GM19193 (cell line): ENCODE data around the gene SIGLEC6.

Experiments
- POLR2A ChIP-seq: IDR thresholded peaks from 4 replicates; pipeline ENCODE4 v1.6.1; 2011; ENCODE audit not compliant: insufficient read depth, insufficient read length; ENCODE audit errors: extremely low read depth

SIGLEC6 gene

DNA sequence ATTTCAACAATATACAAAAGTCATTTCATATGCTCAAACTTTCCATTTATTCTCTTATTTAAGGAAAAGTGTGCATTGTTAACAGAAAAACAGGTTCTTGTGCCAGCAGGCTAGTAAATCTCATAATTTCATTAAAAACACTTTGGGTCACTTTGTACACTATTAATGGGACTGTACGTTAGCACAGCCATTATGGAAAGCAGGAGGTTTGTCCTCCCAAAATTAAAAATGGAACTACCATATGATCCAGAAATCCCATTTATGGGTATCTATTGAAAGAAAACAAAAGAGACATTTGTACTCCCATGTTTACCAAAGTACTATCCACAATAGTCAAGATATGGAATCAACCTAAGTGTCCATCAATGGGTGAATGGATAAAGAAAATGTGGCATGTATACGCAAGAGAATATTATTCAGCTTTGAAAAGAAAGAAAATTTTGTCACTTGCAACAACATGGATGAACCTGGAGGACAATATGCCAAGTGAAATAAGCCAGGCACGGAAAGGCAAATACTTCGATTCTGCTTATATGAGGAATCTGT lies 8.4 kb upstream of the SIGLEC6 start:
- TF ChIP-seq POLR2A: no peak

DNA sequence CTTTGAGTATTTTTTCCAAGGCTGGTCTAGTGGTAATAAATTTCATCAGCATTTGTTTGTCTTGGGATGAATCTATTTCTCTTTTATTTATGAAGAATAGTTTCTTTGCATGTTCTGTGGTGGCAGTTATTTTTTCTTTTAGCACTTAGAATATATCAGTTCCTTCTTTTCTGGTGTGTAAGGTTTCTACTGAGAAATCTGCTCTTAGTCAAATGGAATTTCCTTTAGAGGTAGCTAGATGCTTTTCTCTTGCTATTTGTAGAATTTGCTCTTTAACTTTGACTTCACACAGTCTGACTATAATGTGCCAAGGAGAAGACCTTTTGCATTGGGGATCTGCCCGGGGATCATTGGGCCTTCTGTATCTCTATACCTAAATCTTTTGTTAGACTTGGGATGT lies 4.1 kb upstream of the SIGLEC6 start:
- TF ChIP-seq POLR2A: no peak

DNA sequence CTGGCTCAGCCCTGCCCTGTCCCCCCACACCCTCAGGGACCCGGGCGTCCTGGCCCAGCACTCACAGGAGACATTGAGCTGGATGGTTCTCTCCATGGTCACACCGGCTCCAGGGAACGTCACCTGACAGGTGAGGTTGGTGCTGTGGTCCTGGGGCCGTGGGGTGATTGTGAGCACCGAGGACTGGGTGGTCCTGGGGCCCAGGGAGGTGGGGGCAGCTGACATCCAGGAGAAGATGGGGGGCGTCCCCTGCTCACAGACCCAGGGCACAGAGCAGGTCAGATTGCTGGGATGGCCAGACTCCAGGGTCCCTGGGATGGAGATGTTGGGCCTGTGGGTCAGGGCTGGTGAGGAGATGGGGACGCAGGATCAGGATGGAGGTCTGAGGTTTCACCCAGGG lies 854 bp downstream of the SIGLEC6 start:
- no peak for TF ChIP-seq POLR2A

DNA sequence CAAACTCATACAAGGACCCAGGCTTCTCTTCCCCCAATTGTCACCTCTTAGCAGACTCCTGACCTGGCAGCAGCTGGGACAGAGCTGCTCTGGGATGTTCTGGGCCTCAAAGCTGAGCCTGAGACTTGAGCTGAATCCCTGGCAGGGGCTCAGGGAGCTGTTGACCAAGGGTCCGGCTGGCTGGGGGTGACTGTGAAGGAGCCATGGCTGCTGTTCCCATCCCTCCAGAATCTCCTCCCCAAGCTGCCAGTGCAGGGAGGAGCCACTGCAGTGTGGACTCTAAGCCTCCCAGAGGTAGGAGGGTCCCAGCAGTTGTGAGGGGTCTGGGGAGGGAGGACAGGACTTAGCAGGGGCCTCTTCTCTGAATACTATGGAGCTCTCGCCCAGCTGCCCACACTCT lies 2.2 kb downstream of the SIGLEC6 start:
- TF ChIP-seq POLR2A: no peak

DNA sequence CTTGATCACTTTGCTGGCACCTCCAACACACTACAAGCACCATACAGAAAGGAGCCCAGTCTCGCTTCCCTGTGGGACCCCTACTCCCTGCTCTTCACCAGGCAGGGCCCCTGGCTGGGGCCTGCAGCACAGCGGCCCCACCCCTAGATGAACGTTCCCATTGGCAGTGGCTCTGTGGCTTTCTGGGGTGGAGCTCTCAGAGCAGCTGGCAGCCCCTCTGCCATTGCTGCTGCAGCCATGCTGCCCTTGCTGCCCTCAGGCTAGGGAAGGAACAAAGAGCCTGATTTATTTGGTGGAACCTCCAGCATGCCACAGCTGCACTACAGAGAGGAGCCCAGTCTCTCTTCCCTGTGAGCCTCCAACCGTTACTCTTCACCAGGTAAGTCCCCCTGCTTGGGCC lies 5.8 kb downstream of the SIGLEC6 start:
- TF ChIP-seq POLR2A: no peak

DNA sequence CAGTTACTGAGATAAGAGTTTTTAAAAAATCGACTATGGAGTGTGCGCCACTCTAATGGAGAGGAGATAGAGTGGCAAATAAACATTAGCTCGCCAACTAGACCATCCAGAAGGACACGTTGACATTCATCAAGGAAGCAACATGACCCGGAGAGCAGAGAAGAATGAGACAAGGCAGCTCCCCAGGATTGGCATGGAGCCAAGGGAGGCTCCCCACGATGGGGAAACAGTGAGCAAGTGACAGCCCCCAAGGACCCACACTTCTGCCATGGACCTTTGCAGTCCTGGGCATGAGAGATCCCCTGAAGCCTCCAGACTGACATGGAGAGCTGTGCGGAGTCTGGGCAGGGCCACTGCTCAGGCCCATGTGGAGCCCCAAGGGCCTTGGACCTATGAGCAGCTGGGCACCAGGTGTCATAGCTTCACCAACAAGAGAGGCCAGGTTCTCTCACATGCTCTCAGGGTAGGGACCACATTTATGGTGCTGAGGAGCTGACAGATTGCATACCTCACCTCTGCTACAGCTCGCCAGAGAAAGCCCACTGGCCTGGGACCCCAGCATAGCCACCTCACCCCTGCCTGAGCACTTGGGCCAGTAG lies 6.7 kb downstream of the SIGLEC6 start:
- no peak for TF ChIP-seq POLR2A

DNA sequence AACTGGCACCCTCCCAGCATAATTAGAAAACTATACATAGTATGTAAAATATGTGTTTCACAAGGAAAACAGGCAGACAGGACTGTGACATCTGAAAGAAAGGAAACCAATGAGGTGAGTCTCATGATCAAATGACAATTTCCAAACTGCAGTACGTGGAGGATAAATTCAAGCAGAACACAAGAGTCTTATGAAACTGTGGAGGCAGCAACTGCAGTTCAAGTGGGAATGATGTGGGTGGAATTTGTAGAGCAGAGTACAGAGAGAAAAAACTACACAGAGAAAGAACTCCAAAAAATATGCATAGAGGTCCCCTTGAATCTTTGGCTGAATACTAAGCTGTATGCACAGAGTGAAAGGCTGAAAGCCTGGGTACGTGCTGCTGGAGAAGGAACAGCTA lies 9.7 kb downstream of the SIGLEC6 start:
- TF ChIP-seq POLR2A: no peak

DNA sequence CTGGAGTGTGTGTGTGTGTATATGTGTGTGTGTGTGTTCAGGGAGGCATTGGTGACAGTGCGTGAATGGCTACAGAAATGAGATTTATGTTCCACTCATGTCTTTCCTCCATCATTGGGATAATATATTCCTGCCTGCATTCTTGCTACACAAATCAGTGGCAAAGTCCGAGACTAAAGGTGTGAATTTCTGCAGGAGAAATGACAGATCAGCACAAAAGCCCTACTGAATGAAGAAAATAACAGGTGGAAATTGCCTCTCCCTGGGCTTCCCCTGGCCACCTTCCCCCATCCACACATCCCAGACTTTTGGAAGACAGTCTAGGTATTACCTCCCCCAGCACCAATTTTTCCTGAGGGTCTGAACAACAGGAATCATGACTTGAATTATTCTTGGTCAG lies 10.1 kb downstream of the SIGLEC6 start:
- no peak for TF ChIP-seq POLR2A

DNA sequence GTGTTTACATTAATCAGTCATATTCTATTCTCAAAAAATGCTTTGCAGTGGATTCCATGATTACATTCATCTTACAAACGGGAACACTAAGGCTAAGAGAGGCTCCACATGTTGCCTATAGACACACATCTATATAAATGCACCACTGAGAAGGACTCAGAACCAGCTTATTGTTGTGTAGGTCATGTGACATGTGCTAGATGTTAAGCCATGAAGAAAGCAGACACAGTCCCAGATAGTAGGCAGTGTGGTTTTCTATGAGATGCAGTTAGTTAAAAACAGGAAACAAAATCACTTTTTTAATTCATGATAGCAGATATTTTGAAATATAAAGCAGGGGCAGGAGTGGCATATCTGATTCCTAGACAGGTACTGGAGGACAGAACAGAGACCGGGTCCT lies 10.7 kb downstream of the SIGLEC6 start:
- no peak for TF ChIP-seq POLR2A

DNA sequence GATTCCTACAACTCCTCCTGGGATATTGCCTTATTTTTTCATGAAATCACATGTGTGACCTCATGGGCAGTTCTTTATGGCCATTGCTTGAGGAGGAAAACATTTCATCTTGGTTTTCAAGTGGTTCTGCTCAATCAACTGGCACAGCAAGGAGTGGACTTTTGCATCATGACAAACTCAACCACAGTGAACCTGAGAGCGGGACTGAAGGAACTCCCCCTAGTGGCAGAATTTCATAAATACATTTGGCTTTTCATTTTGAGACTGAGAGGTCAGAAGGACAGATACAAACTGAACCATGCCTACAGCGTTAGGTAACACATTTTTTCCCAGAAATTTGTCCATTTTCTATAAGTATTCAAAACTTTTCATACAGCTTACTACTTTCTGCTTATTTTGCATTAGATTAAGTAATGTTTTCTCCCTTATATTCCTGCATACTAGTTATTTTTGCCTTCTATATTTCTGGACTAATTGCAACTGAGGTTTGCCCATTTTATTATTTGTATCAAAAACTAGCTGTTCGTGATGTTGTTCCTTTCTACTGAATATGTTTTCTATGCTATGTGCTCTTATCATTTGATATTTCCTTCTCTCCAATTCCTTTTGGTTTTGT lies 16.5 kb downstream of the SIGLEC6 start:
- TF ChIP-seq POLR2A: no peak

DNA sequence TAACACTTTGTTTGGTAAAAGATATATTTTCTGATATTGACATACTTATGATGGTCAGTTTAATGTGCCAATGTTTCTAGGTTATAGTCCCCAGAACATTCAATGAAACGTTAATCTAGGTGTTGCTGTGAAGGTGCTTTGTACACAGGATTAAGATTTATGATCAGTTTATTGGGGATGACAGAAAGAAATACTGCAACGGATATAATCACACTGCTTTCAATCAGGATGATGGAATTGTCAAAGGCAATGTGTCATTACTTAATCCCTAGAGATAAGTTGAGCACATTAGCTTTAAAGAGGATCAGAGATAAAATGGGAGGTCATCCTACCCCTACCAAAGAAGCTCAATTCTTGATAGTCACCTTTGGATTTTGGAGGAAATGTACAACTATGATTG lies 17.5 kb downstream of the SIGLEC6 start:
- no peak for TF ChIP-seq POLR2A

DNA sequence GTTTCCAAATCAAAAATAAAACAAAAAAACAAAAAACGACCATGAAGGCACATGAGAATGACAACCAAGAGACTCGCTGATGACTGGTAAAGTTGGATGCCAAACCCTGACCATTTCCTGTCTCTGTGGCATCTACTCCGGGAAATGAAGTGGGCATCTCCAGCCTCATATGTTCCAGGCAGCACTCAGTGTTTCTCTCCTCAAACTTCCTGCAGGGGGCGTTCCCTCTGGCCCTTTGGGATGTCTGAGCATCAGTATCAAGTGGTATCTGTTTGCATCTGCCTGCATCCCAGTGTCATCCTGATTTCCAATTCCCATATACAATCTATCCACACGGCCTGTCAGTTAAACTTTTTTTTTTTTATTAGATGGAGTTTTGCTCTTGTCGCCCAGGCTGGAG lies 20.1 kb downstream of the SIGLEC6 start:
- TF ChIP-seq POLR2A: no peak

DNA sequence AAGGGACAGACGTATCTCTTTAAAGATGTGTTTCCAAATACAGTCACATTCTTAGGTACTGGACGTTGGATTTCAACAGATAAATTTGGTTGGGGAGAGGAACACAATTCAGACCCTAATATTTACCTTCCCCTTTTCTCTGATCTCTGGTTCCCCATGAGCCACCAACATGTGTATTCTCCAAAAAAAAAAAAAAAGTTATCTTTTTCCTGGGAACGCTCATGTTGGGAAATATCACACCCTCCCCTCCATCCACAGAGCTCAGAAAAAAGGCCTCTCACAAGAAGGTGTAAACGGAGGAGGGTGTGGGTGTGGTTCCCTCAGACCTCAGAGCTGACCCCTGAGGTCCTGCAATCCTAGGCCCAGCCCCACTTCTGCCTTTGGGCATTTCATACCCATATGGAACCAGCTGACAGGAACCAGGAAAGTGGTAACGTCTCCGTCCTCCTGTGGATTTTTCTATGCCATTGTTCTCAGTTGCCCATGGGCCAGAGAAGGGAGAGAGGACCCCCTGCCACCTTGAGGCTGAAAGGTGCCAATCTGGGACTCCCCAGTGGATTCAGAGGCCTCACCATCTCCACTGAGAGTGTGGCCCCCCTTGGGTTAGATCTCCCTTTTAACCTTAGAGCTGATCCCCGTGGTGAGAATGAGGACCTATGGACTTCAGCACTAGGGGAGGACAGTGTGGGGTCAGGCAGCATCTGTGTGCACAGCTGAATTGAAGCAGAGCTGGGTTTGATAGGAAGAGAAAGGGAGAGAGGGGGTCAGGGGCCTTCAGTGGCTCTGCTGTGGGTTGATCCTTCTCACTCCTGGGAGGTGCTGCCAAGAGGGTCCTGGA lies 21.4 kb downstream of the SIGLEC6 start:
- no peak for TF ChIP-seq POLR2A

DNA sequence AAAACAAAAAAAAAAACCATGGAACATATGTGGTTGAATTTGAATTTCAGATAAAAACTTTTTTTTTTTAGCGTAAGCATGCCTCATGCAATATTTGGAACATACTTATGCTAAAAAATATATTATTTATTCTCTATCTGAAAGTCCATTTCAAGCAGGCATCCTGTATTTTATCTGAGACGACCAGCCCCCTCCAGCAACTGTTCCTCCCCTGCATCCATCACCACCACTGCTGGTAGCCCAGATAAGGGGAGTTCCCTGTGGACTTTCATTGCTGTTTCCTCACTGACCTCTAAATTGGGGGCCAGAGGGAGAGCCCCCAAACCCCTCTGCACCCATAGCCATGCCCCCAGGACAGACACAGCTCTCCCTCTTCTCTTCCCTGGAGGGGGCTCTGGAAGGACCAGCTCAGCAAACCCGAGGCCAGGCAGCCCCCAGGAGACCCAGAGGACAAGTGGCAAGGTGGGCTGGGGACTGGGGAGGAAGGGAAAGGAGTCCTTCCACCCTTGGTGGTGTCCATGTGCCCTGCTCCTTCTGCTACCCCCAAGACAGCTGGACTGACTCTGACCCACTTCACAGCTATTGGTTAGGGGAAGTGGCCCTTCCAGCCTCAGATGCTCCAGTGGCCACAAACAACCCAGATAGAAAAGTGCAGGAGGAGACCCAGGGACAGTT lies 23.3 kb downstream of the SIGLEC6 start:
- TF ChIP-seq POLR2A: no peak

DNA sequence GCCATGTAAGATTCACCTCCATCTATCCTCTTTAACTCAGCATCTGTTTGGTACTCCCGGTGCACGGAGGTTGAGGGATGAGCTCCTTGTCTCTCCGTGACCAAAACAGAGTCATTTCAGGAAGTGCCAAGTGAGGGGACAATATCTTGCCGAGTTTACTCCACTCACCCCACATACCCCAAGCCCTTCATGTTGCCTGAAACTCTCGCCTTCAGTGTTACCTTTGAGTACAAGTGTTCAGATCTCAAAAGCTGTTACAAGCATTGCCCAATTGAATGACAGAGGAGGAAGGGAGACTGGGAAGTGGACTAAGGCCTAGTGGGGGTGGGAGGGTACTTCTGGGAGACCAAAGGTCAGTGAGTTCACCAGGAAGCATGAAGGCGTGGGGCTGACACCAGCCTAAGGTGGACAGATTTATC lies 23.8 kb downstream of the SIGLEC6 start:
- no peak for TF ChIP-seq POLR2A
